ENCODE data around the gene PLB1.
A peak's percentile ranks its signal among the peaks of the same experiment; 100 is the strongest.

The PLB1 gene

GRCh38 chr2:28591711-28592335 is 96.0 kb downstream of the PLB1 start:
- peak; percentile 35 to 73 (median 62) for DNase-seq

GRCh38 chr2:28592481-28592880 is 96.6 kb downstream of the PLB1 start:
- no peak for DNase-seq

- DNase-seq = no peak
Observed at GRCh38 chr2:28593160-28593755, 97.4 kb downstream of the PLB1 start.

- DNase-seq = no peak
Observed at GRCh38 chr2:28594000-28594331, 98.1 kb downstream of the PLB1 start.

GRCh38 chr2:28594332-28595108 is 98.7 kb downstream of the PLB1 start:
- peak; percentile 79 to 90 (median 84) for DNase-seq

GRCh38 chr2:28595323-28595722 is 99.5 kb downstream of the PLB1 start:
- no peak for DNase-seq

GRCh38 chr2:28598484-28598883 is 102.6 kb downstream of the PLB1 start:
- no peak for DNase-seq

GRCh38 chr2:28600181-28600580 is 104.3 kb downstream of the PLB1 start:
- DNase-seq = peak; percentile 55 to 85 (median 71)

GRCh38 chr2:28601616-28602015 is 105.8 kb downstream of the PLB1 start:
- peak; percentile 84 to 92 (median 90) for DNase-seq

GRCh38 chr2:28602136-28602660 is 106.3 kb downstream of the PLB1 start:
- DNase-seq = no peak

GRCh38 chr2:28602751-28603639 is 107.1 kb downstream of the PLB1 start:
- peak in 3 of 4 experiments; percentile 44 to 50 (median 48) for DNase-seq

GRCh38 chr2:28603821-28604220 is 108.0 kb downstream of the PLB1 start:
- no peak for DNase-seq

- DNase-seq = no peak
Observed at GRCh38 chr2:28604284-28604843, 108.5 kb downstream of the PLB1 start.

- peak in 3 of 4 experiments; percentile 39 to 62 (median 43) for DNase-seq
Observed at GRCh38 chr2:28606986-28607441, 111.2 kb downstream of the PLB1 start.

- no peak for DNase-seq
Observed at GRCh38 chr2:28607730-28608499, 112.1 kb downstream of the PLB1 start.

GRCh38 chr2:28608500-28609424 is 112.9 kb downstream of the PLB1 start:
- no peak for DNase-seq

GRCh38 chr2:28610583-28611201 is 114.8 kb downstream of the PLB1 start:
- peak; percentile 50 to 74 (median 69) for DNase-seq

GRCh38 chr2:28612131-28612812 is 116.4 kb downstream of the PLB1 start:
- DNase-seq = no peak

GRCh38 chr2:28613186-28613585 is 117.3 kb downstream of the PLB1 start:
- no peak for DNase-seq
